ENCODE measurements around the gene PKIB. TPM values are rescaled to one million over a fixed set of nuclear protein-coding genes. Genes with fewer than 3 reads are reported as not detected.

The PKIB gene
- total and polyA plus RNA-seq, 2 of the 4 experiments (the other 2 are of a cell fraction), result 6.3 to 13.1 TPM

DNA sequence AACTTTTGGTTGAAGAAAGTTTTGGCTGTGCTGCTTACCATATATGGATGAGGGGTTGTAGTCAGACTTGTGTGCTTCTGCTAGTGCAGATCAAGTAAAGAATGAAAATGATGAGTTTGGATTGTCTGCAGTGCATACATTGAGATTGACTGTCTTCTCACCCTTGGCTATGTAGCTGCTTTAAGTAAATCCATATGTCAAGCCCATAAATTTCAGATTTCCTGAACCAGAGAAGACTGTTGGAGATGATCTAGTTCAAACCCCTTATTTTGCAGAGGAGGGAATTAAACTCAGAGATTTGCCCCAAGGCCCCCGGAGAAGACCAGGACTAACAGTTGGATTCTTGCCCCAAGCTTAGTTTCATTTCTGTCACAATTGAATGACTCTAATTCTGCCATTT lies 67.2 kb downstream of the PKIB start:
- BruUV-seq (replicated peaks), result no TSS peak
- no peak overlapping the region for H3K23ac ChIP-seq (ENCODE audit: low read depth, low read length)
- H2AFZ ChIP-seq (replicated peaks; ENCODE audit: low read length, poor library complexity), result no peak overlapping the region
- no peaks in the 10 kb centered on the region for H3K36me3 ChIP-seq (ENCODE audit: control insufficient read depth, insufficient read depth, low read length)
- in situ Hi-C loops (cut with MboI; ENCODE audit: low sequenced_read_pairs) (no loop called here), dilution Hi-C loops (cut with HindIII; ENCODE audit: low sequenced_read_pairs, unreplicated experiment) (no loop called here), intact Hi-C loops (cut with micrococcal nuclease) (no loop called here)
- H3K14ac ChIP-seq (replicated peaks; ENCODE audit: low read depth, low read length), result no peak overlapping the region
- no peak overlapping the region for H2AK5ac ChIP-seq (ENCODE audit: low read depth, low read length)
- no peaks in the 10 kb centered on the region for H3K27me3 ChIP-seq (ENCODE audit: control insufficient read depth, insufficient read depth, low read length)
- H3K56ac ChIP-seq (ENCODE audit: extremely low read depth, insufficient read depth, low read length), result no peak overlapping the region
- no peaks in the 10 kb centered on the region for H4K20me1 ChIP-seq (ENCODE audit: insufficient read depth, low read length)
- H3K4ac ChIP-seq (ENCODE audit: low read depth, low read length), result no peak overlapping the region
- no peak overlapping the region for H3K4me3 ChIP-seq (ENCODE audit: insufficient read depth, low read depth, low read length)
- no peak overlapping the region for H2BK5ac ChIP-seq (ENCODE audit: low read depth, low read length, poor library complexity, severe bottlenecking)
- no peak for TF ChIP-seq CEBPB (IDR thresholded peaks at IDR 0.05; ENCODE audit: low read depth, low read length)
- no peak for TF ChIP-seq RAD21 (IDR thresholded peaks at IDR 0.05; ENCODE audit: low read length)
- no peak for TF ChIP-seq SMC3 (IDR thresholded peaks at IDR 0.05; ENCODE audit: low read depth, low read length)
- no peak for TF ChIP-seq MXI1 (IDR thresholded peaks at IDR 0.05; ENCODE audit: borderline replicate concordance, low read depth, low read length)
- no peak for TF ChIP-seq MAZ (IDR thresholded peaks at IDR 0.05; ENCODE audit: borderline replicate concordance, low read depth, low read length)
- no peak for TF ChIP-seq FOS (IDR thresholded peaks at IDR 0.05; ENCODE audit: low read depth, low read length)
- no peak for TF ChIP-seq NFE2L2 (IDR thresholded peaks at IDR 0.05; ENCODE audit: low read depth, low read length)
- no peak for TF ChIP-seq RCOR1 (IDR thresholded peaks at IDR 0.05; ENCODE audit: insufficient replicate concordance, low read length)
- TF ChIP-seq, protein P1, sequence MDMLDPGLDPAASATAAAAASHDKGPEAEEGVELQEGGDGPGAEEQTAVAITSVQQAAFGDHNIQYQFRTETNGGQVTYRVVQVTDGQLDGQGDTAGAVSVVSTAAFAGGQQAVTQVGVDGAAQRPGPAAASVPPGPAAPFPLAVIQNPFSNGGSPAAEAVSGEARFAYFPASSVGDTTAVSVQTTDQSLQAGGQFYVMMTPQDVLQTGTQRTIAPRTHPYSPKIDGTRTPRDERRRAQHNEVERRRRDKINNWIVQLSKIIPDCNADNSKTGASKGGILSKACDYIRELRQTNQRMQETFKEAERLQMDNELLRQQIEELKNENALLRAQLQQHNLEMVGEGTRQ (IDR thresholded peaks at IDR 0.05; ENCODE audit: low read depth, low read length), result no peak
- no peak for TF ChIP-seq POLR2A (IDR thresholded peaks at IDR 0.05; ENCODE audit: low read depth, low read length)
- TF ChIP-seq BHLHE40 (IDR thresholded peaks at IDR 0.05; ENCODE audit: low read depth, low read length), result no peak
- no peak for TF ChIP-seq CHD1 (IDR thresholded peaks at IDR 0.05; ENCODE audit: low read depth, low read length)
- TF ChIP-seq CTCF (conservative IDR thresholded peaks at IDR 0.05; ENCODE audit: low read depth, low read length), result no peak
- TF ChIP-seq ELK1 (IDR thresholded peaks at IDR 0.05; ENCODE audit: borderline replicate concordance, low read depth, low read length), result no peak
- TF ChIP-seq RFX5 (IDR thresholded peaks at IDR 0.05; ENCODE audit: low read depth, low read length), result no peak
- no peak for TF ChIP-seq MAFK (IDR thresholded peaks at IDR 0.05; ENCODE audit: low read depth, low read length)
- ATAC-seq (ENCODE audit: low read depth), result no peak
- no peak overlapping the region for H3K27ac ChIP-seq (ENCODE audit: insufficient read depth, low read length)
- CTCF ChIA-PET, result interaction anchor here (0.6 kb wide), 1 partner anchor 43 kb away, joined by 3 read pairs; no protein-coding TSS in a partner anchor
- no peak overlapping the region for H3K4me2 ChIP-seq (ENCODE audit: low read depth, low read length)
- H3K79me1 ChIP-seq (ENCODE audit: low read depth in 1 of 2, low read length in 2 of 2), result no peaks in the 10 kb centered on the region
- POLR2A ChIA-PET (ENCODE audit: unreplicated experiment), result no interaction called here
- H4K5ac ChIP-seq (ENCODE audit: low read depth, low read length), result no peak overlapping the region
- H2BK120ac ChIP-seq (ENCODE audit: low read depth, low read length), result no peak overlapping the region
- no peak overlapping the region for H4K8ac ChIP-seq (ENCODE audit: low read depth in 2 of 2, low read length in 2 of 2)
- H3K9me1 ChIP-seq (ENCODE audit: insufficient read depth, low read length), result no peaks in the 10 kb centered on the region
- H3K9me3 ChIP-seq (ENCODE audit: control insufficient read depth, insufficient read depth, low read length), result no peaks in the 10 kb centered on the region
- no peak overlapping the region for H2AK9ac ChIP-seq (replicated peaks; ENCODE audit: low read depth, low read length, poor library complexity)
- H3K18ac ChIP-seq (ENCODE audit: low read depth, low read length), result no peak overlapping the region
- no peak overlapping the region for H2BK20ac ChIP-seq (ENCODE audit: low read depth, low read length)
- no peak for DNase-seq
- no peak overlapping the region for H3K9ac ChIP-seq (ENCODE audit: low read depth, low read length)
- no peak overlapping the region for H2BK15ac ChIP-seq (ENCODE audit: low read depth, low read length)
- H4K91ac ChIP-seq (ENCODE audit: insufficient read depth, low read depth, low read length), result no peak overlapping the region
- WGBS, 2 experiments (ENCODE audit: extremely low coverage in 2 of 2, insufficient read length in 1 of 2), result no CpG with 5 or more reads among the region's 1 CpG
- H3K4me1 ChIP-seq (ENCODE audit: control insufficient read depth, insufficient read depth, low read length), result no peaks in the 10 kb centered on the region

All from IMR-90 (cell line).